ENCODE results near the gene HIP1.

DNA sequence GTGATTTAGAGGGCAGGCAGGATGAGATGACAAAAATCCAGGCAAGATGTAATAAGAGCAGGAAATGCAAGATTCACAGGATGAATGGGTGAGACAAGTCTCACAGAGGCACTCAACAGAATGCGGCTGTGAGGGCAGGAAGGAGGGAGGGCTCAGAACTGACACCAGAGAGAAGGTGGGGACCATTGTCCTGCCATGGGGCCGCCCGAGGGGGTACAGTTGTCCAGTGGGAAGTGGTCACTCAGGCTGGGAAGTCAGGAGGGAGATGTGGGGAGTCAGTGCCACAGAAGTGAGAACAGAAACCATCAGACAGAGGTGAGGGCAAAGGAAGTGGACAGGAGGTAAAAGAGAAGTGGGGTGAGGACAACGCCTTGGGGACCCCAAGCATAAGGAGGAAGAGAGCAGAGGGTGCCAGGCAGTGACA lies 8.9 kb downstream of the HIP1 start:
- no peak for TF ChIP-seq POLR2AphosphoS5 (IDR thresholded peaks at IDR 0.05; ENCODE audit: low read depth, low read length)
- TF ChIP-seq, protein P1, sequence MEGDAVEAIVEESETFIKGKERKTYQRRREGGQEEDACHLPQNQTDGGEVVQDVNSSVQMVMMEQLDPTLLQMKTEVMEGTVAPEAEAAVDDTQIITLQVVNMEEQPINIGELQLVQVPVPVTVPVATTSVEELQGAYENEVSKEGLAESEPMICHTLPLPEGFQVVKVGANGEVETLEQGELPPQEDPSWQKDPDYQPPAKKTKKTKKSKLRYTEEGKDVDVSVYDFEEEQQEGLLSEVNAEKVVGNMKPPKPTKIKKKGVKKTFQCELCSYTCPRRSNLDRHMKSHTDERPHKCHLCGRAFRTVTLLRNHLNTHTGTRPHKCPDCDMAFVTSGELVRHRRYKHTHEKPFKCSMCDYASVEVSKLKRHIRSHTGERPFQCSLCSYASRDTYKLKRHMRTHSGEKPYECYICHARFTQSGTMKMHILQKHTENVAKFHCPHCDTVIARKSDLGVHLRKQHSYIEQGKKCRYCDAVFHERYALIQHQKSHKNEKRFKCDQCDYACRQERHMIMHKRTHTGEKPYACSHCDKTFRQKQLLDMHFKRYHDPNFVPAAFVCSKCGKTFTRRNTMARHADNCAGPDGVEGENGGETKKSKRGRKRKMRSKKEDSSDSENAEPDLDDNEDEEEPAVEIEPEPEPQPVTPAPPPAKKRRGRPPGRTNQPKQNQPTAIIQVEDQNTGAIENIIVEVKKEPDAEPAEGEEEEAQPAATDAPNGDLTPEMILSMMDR (IDR thresholded peaks at IDR 0.05), result no peak
- TF ChIP-seq SIN3A (IDR thresholded peaks at IDR 0.05; ENCODE audit: borderline replicate concordance, insufficient read depth, low read depth, low read length), result no peak
- TF ChIP-seq, protein P2, sequence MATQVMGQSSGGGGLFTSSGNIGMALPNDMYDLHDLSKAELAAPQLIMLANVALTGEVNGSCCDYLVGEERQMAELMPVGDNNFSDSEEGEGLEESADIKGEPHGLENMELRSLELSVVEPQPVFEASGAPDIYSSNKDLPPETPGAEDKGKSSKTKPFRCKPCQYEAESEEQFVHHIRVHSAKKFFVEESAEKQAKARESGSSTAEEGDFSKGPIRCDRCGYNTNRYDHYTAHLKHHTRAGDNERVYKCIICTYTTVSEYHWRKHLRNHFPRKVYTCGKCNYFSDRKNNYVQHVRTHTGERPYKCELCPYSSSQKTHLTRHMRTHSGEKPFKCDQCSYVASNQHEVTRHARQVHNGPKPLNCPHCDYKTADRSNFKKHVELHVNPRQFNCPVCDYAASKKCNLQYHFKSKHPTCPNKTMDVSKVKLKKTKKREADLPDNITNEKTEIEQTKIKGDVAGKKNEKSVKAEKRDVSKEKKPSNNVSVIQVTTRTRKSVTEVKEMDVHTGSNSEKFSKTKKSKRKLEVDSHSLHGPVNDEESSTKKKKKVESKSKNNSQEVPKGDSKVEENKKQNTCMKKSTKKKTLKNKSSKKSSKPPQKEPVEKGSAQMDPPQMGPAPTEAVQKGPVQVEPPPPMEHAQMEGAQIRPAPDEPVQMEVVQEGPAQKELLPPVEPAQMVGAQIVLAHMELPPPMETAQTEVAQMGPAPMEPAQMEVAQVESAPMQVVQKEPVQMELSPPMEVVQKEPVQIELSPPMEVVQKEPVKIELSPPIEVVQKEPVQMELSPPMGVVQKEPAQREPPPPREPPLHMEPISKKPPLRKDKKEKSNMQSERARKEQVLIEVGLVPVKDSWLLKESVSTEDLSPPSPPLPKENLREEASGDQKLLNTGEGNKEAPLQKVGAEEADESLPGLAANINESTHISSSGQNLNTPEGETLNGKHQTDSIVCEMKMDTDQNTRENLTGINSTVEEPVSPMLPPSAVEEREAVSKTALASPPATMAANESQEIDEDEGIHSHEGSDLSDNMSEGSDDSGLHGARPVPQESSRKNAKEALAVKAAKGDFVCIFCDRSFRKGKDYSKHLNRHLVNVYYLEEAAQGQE (IDR thresholded peaks at IDR 0.05; ENCODE audit: insufficient read depth in 1 of 2, low read depth in 2 of 2, low read length in 1 of 2), result no peak
